Calu3 (cell line): ENCODE data around the gene RNF150. TPM values are rescaled to one million over a fixed set of nuclear protein-coding genes. Genes with fewer than 3 reads are reported as not detected.

ENCODE experiments used
- BruUV-seq: library from RNA; stranded (reverse); fragments of 400-500 nt; replicated peaks from 2 replicates; lab custom pipeline; 2021; lab: Mats Ljungman, UMichigan
- CTCF ChIA-PET: fragments of 300-600 bp; sonication (Branson Sonifier 250); formaldehyde crosslinking; loops from one replicate; lab custom pipeline; 2022; ENCODE audit warnings: antibody characterized with exemption; lab: Charles Lee
- DNase-seq: peaks from one replicate; pipeline ENCODE4 v3.0.0; 2022
- H3K27ac Mint-ChIP-seq: one replicate; pipeline ENCODE4 v1.8.0; 2022; ENCODE audit warnings: mixed read lengths; ENCODE audit not compliant: unreplicated experiment
- H3K27me3 Mint-ChIP-seq: one replicate; pipeline ENCODE4 v1.8.0; 2022; ENCODE audit warnings: mixed read lengths; ENCODE audit not compliant: unreplicated experiment
- H3K36me3 Mint-ChIP-seq: one replicate; pipeline ENCODE4 v1.8.0; 2022; ENCODE audit warnings: mild to moderate bottlenecking, moderate library complexity, mixed read lengths; ENCODE audit not compliant: insufficient read depth, unreplicated experiment
- H3K4me1 Mint-ChIP-seq: one replicate; pipeline ENCODE4 v1.8.0; 2022; ENCODE audit warnings: mild to moderate bottlenecking, low read depth, mixed read lengths; ENCODE audit not compliant: unreplicated experiment
- H3K4me3 Mint-ChIP-seq: one replicate; pipeline ENCODE4 v1.8.0; 2022; ENCODE audit warnings: mild to moderate bottlenecking, low read depth, moderate library complexity, mixed read lengths; ENCODE audit not compliant: unreplicated experiment
- H3K9me3 Mint-ChIP-seq: one replicate; pipeline ENCODE4 v1.8.0; 2022; ENCODE audit warnings: low read depth, mixed read lengths; ENCODE audit not compliant: unreplicated experiment
- intact Hi-C: fragments of 100-400 bp; cut with micrococcal nuclease; formaldehyde crosslinking; loops from one replicate; pipeline ENCODE4 v1.10.0; 2022; ENCODE audit not compliant: unreplicated experiment
- total RNA-seq: library from RNA; stranded (reverse); gene quantifications from 2 replicates; pipeline ENCODE4 v1.2.3, GENCODE V29; 2022
- TF ChIP-seq, protein P1 (sequence below): fragments of 200-600 bp; IDR thresholded peaks from one replicate; pipeline ENCODE4 v1.8.0; 2022; ENCODE audit warnings: antibody characterized with exemption; ENCODE audit not compliant: unreplicated experiment

Gene RNF150
- total RNA-seq, 1 experiment from 2014 or later = 0.14 TPM

DNA sequence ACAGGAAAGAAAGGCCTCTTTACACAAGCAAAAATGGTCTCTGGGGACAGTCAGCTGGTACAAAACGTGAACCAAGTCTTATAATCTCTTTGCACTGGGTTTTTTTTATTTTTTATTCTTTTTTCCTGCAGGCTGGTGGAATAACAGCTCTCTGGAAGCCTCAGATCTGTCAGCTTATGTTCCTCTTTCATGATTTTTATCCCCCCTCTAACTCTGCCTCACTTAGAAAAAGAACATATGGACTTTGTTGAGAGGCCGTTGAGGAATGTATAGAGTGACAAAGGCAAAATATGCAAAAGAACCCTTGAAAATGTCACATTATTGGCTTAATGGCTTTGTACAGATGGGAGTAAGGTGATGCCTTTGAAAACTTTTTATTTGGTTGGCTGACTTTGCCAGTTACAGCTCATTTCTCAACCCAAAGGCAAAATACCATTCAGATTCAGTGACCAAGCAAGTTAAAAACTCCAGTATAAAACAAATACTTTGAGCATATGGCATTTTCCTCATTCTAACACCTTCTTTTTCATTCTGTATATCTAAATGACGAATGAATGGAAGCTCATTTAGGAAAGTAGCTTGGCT lies 111.1 kb downstream of the RNF150 start:
- CTCF ChIA-PET = no interaction called here
- H3K36me3 Mint-ChIP-seq = no peaks in the 10 kb centered on the region
- H3K27me3 Mint-ChIP-seq = peaks cover 53% of the 10 kb centered on the region
- BruUV-seq = no TSS peak
- no peak overlapping the region for H3K27ac Mint-ChIP-seq
- no peaks in the 10 kb centered on the region for H3K9me3 Mint-ChIP-seq
- H3K4me3 Mint-ChIP-seq = no peak overlapping the region
- intact Hi-C loops = no loop called here
- no peaks in the 10 kb centered on the region for H3K4me1 Mint-ChIP-seq
- TF ChIP-seq, protein P1, sequence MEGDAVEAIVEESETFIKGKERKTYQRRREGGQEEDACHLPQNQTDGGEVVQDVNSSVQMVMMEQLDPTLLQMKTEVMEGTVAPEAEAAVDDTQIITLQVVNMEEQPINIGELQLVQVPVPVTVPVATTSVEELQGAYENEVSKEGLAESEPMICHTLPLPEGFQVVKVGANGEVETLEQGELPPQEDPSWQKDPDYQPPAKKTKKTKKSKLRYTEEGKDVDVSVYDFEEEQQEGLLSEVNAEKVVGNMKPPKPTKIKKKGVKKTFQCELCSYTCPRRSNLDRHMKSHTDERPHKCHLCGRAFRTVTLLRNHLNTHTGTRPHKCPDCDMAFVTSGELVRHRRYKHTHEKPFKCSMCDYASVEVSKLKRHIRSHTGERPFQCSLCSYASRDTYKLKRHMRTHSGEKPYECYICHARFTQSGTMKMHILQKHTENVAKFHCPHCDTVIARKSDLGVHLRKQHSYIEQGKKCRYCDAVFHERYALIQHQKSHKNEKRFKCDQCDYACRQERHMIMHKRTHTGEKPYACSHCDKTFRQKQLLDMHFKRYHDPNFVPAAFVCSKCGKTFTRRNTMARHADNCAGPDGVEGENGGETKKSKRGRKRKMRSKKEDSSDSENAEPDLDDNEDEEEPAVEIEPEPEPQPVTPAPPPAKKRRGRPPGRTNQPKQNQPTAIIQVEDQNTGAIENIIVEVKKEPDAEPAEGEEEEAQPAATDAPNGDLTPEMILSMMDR = no peak
- DNase-seq = no peak

DNA sequence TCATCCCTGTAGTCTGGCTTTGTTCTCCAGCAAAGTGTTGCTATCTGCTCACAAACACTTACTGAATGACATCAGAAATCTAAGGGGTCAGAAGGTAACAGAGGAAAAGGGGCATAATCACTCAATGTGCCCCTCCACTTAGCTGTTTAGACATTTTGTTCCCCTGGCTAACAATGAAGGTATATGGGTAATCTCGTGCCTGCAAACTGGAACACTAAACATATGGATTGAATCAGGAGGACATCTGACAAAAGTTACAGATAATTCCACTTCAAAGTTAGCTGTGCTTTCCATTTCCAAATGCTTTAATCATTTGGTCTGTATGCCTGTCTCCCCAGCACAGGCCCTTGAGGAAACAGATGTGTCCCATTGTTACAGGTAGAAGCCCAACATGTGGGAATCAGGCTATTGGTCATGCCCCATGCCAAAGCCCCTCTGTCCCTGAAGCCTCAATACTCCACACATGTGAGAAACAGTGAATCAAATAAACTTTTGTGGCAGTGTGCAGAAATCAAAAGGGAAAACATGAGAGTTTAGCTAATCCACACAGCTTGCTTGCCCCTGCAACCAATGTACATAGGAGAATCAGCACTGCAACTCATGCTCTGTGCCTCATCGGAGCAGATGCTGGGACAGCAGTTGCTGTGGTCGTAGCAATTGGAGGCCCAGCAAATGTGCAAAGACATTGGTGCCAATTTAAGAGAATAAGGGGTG lies 111.7 kb downstream of the RNF150 start:
- H3K36me3 Mint-ChIP-seq = no peaks in the 10 kb centered on the region
- CTCF ChIA-PET = no interaction called here
- H3K4me1 Mint-ChIP-seq = no peaks in the 10 kb centered on the region
- H3K9me3 Mint-ChIP-seq = no peaks in the 10 kb centered on the region
- peaks cover 50% of the 10 kb centered on the region for H3K27me3 Mint-ChIP-seq
- DNase-seq = no peak
- intact Hi-C loops = no loop called here
- TF ChIP-seq, protein P1 = no peak
- no peak overlapping the region for H3K27ac Mint-ChIP-seq
- BruUV-seq = no TSS peak
- H3K4me3 Mint-ChIP-seq = no peak overlapping the region

DNA sequence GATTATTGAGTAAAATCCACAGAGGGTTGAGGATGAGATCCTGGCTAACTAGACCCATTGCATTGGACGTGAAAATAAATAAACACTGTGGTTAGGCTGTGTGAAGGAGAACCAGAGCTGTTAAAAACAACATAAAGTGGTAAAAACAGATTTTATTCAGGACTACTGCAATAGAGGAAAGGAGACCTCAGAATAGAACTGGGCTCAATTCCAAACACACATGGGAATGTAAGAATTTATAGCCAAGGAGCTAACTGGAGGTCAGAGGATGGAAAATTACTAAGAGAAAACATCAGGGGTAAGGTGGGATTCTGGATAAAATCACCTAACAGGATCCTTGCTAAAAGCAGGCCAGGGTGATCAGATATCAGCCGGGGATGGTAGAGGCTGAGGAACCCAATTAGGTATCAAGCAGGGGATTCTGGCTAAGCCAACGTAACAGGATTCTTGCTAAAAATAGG lies 112.4 kb downstream of the RNF150 start:
- no peak overlapping the region for H3K4me3 Mint-ChIP-seq
- CTCF ChIA-PET = no interaction called here
- no TSS peak for BruUV-seq

DNA sequence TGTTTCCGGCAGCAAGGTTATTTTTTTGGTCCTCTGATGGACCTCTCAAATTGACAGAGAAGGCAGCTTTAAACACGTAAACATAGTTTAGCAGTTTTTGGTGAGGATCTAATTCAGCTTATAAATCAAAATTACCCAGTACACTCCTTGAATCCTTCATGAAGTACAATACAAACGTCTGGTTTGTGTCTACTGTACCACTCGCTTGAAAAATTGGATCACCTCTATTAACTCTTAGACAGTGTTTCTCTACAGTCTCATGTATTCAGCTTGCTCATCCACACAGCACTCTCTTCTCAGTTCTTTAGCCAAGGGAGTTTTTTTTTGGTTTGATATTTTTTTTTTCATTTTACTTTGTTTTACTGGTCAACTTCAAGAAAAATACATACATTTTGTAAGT lies 113.5 kb downstream of the RNF150 start:
- H3K4me1 Mint-ChIP-seq = no peaks in the 10 kb centered on the region
- TF ChIP-seq, protein P1 = no peak
- DNase-seq = no peak
- no peaks in the 10 kb centered on the region for H3K9me3 Mint-ChIP-seq
- no peaks in the 10 kb centered on the region for H3K36me3 Mint-ChIP-seq
- H3K4me3 Mint-ChIP-seq = no peak overlapping the region
- CTCF ChIA-PET = no interaction called here
- no peak overlapping the region for H3K27ac Mint-ChIP-seq
- intact Hi-C loops = no loop called here
- peaks cover 40% of the 10 kb centered on the region for H3K27me3 Mint-ChIP-seq
- BruUV-seq = no TSS peak

More for the DNA sequence above, 112.4 kb downstream of the RNF150 start:
- Mint-ChIP-seq H3K27ac (no peak overlapping the region), H3K27me3 (peaks cover 42% of the 10 kb centered on the region), H3K4me1 (no peaks in the 10 kb centered on the region), H3K36me3 (no peaks in the 10 kb centered on the region), H3K9me3 (no peaks in the 10 kb centered on the region)
- DNase-seq = no peak
- intact Hi-C loops = no loop called here
- TF ChIP-seq, protein P1 = no peak
